IMR-90 (cell line): ENCODE results near the gene CCDC12. TPM values are rescaled to one million over a fixed set of nuclear protein-coding genes. Genes with fewer than 3 reads are reported as not detected.

ENCODE experiments used
- ATAC-seq: fragments of 200-7000 bp; cut with Tn5 transposase; 2 replicates; pipeline ENCODE4 v1.9.1; 2020; ENCODE audit warnings: low read depth, mild to moderate bottlenecking, moderate library complexity
- BruUV-seq: library from RNA; stranded (reverse); fragments of 400-500 nt; replicated peaks from 2 replicates; lab custom pipeline; 2021; lab: Mats Ljungman, UMichigan
- CTCF ChIA-PET: fragments of 300-600 bp; formaldehyde crosslinking; extraction: SDS; loops from one replicate; lab custom pipeline; 2021; ENCODE audit warnings: antibody characterized with exemption; lab: Yijun Ruan, JAX
- POLR2A ChIA-PET: fragments of 300-600 bp; sonication (Branson Sonifier 250); formaldehyde crosslinking; loops from one replicate; lab custom pipeline; 2022; ENCODE audit warnings: antibody characterized with exemption; ENCODE audit not compliant: unreplicated experiment; lab: Charles Lee
- DNase-seq: peaks from one replicate; pipeline ENCODE4 v3.0.0; 2013
- H2AFZ ChIP-seq: replicated peaks from 2 replicates; pipeline ENCODE3; 2013; ENCODE audit warnings: low read length, mild to moderate bottlenecking; ENCODE audit not compliant: poor library complexity
- H2AK5ac ChIP-seq: 2 replicates; pipeline ENCODE4 v1.6.1; 2013; ENCODE audit warnings: low read depth, low read length, inconsistent platforms
- H2AK9ac ChIP-seq: replicated peaks from 2 replicates; pipeline ENCODE3; 2013; ENCODE audit warnings: mild to moderate bottlenecking, low read depth, low read length, moderate library complexity; ENCODE audit not compliant: poor library complexity
- H2BK120ac ChIP-seq: 2 replicates; pipeline ENCODE4 v1.6.1; 2013; ENCODE audit warnings: low read depth, low read length, inconsistent platforms
- H2BK15ac ChIP-seq: 3 replicates; pipeline ENCODE4 v1.6.1; 2013; ENCODE audit warnings: low read depth, low read length, inconsistent platforms
- H2BK20ac ChIP-seq: 2 replicates; pipeline ENCODE4 v1.6.1; 2013; ENCODE audit warnings: low read depth, mild to moderate bottlenecking, inconsistent platforms, low read length, moderate library complexity
- H2BK5ac ChIP-seq: 2 replicates; pipeline ENCODE4 v1.6.1; 2013; ENCODE audit warnings: mild to moderate bottlenecking, low read depth, low read length, inconsistent platforms; ENCODE audit not compliant: poor library complexity, severe bottlenecking
- H3K14ac ChIP-seq: replicated peaks from 2 replicates; pipeline ENCODE4 v1.6.1; 2013; ENCODE audit warnings: low read depth, low read length, inconsistent platforms
- H3K18ac ChIP-seq: 2 replicates; pipeline ENCODE4 v1.6.1; 2013; ENCODE audit warnings: low read depth, low read length, control low read depth
- H3K23ac ChIP-seq: 2 replicates; pipeline ENCODE4 v1.6.1; 2013; ENCODE audit warnings: low read depth, low read length, inconsistent platforms
- H3K27ac ChIP-seq: 2 replicates; pipeline ENCODE4 v1.5.1; 2013; ENCODE audit warnings: mild to moderate bottlenecking, control low read depth, low read length; ENCODE audit not compliant: insufficient read depth
- H3K27me3 ChIP-seq: 2 replicates; pipeline ENCODE4 v1.6.1; 2013; ENCODE audit warnings: low read length; ENCODE audit not compliant: control insufficient read depth, insufficient read depth
- H3K36me3 ChIP-seq: 2 replicates; pipeline ENCODE4 v1.6.1; 2013; ENCODE audit warnings: low read length, mixed read lengths; ENCODE audit not compliant: control insufficient read depth, insufficient read depth
- H3K4ac ChIP-seq: 2 replicates; pipeline ENCODE4 v1.6.1; 2013; ENCODE audit warnings: low read depth, low read length, inconsistent platforms
- H3K4me1 ChIP-seq: 2 replicates; pipeline ENCODE4 v1.6.1; 2013; ENCODE audit warnings: low read length, mixed read lengths; ENCODE audit not compliant: control insufficient read depth, insufficient read depth
- H3K4me2 ChIP-seq: 2 replicates; pipeline ENCODE4 v1.6.1; 2013; ENCODE audit warnings: low read depth, mild to moderate bottlenecking, control low read depth, low read length, moderate library complexity
- H3K4me3 ChIP-seq: 2 replicates; pipeline ENCODE4 v1.5.1; 2013; ENCODE audit warnings: low read depth, mild to moderate bottlenecking, control low read depth, low read length, moderate library complexity; ENCODE audit not compliant: insufficient read depth
- H3K56ac ChIP-seq: 2 replicates; pipeline ENCODE4 v1.6.1; 2013; ENCODE audit warnings: low read length, inconsistent platforms; ENCODE audit not compliant: insufficient read depth; ENCODE audit errors: extremely low read depth
- H3K79me1 ChIP-seq, 2 experiments: 2 replicates each; pipeline ENCODE4 v1.6.1; 2013; ENCODE audit warnings: low read length in 2 of 2, inconsistent platforms in 1 of 2, low read depth in 1 of 2
- H3K9ac ChIP-seq: 2 replicates; pipeline ENCODE4 v1.6.1; 2013; ENCODE audit warnings: low read depth, low read length, control low read depth
- H3K9me1 ChIP-seq: 2 replicates; pipeline ENCODE4 v1.6.1; 2013; ENCODE audit warnings: low read length, inconsistent platforms; ENCODE audit not compliant: insufficient read depth
- H3K9me3 ChIP-seq: 2 replicates; pipeline ENCODE4 v1.6.1; 2013; ENCODE audit warnings: low read length; ENCODE audit not compliant: control insufficient read depth, insufficient read depth
- H4K20me1 ChIP-seq: 2 replicates; pipeline ENCODE4 v1.6.1; 2013; ENCODE audit warnings: low read length, inconsistent platforms; ENCODE audit not compliant: insufficient read depth
- H4K5ac ChIP-seq: 2 replicates; pipeline ENCODE4 v1.6.1; 2013; ENCODE audit warnings: mild to moderate bottlenecking, low read depth, low read length, control low read depth
- H4K8ac ChIP-seq, 2 experiments: 2 replicates each; pipeline ENCODE4 v1.6.1; 2013; ENCODE audit warnings: low read depth in 2 of 2, low read length in 2 of 2, control low read depth in 1 of 2, inconsistent platforms in 1 of 2
- H4K91ac ChIP-seq: 2 replicates; pipeline ENCODE4 v1.6.1; 2013; ENCODE audit warnings: low read depth, low read length, inconsistent platforms; ENCODE audit not compliant: insufficient read depth
- BHLHE40 ChIP-seq: fragments of 150-350 bp; IDR thresholded peaks from 2 replicates; pipeline ENCODE4 v1.6.1; 2016; ENCODE audit warnings: mild to moderate bottlenecking, low read depth, low read length
- CEBPB ChIP-seq: IDR thresholded peaks from 2 replicates; pipeline ENCODE4 v1.6.1; 2012; ENCODE audit warnings: low read depth, low read length, improper control_type of control experiment
- FOS ChIP-seq: fragments of 150-350 bp; IDR thresholded peaks from 2 replicates; pipeline ENCODE4 v1.6.1; 2016; ENCODE audit warnings: low read depth, low read length
- MAFK ChIP-seq: IDR thresholded peaks from 2 replicates; pipeline ENCODE4 v1.6.1; 2012; ENCODE audit warnings: low read depth, low read length, improper control_type of control experiment
- MAZ ChIP-seq: IDR thresholded peaks from 2 replicates; pipeline ENCODE4 v1.6.1; 2012; ENCODE audit warnings: low read depth, mild to moderate bottlenecking, low read length, improper control_type of control experiment, moderate library complexity, borderline replicate concordance
- MXI1 ChIP-seq: IDR thresholded peaks from 2 replicates; pipeline ENCODE4 v1.6.1; 2012; ENCODE audit warnings: low read depth, mild to moderate bottlenecking, low read length, moderate library complexity, borderline replicate concordance
- NFE2L2 ChIP-seq: fragments of 150-350 bp; IDR thresholded peaks from 2 replicates; pipeline ENCODE4 v1.6.1; 2016; ENCODE audit warnings: low read depth, mild to moderate bottlenecking, low read length
- POLR2A ChIP-seq: IDR thresholded peaks from 2 replicates; pipeline ENCODE4 v1.6.1; 2012; ENCODE audit warnings: mild to moderate bottlenecking, low read depth, low read length
- RAD21 ChIP-seq: IDR thresholded peaks from 2 replicates; pipeline ENCODE4 v1.6.1; 2012; ENCODE audit warnings: low read length, improper control_type of control experiment
- RCOR1 ChIP-seq: IDR thresholded peaks from 2 replicates; pipeline ENCODE4 v1.6.1; 2012; ENCODE audit warnings: mild to moderate bottlenecking, low read length, improper control_type of control experiment; ENCODE audit not compliant: insufficient replicate concordance
- RFX5 ChIP-seq: IDR thresholded peaks from 2 replicates; pipeline ENCODE4 v1.8.0; 2012; ENCODE audit warnings: low read depth, mild to moderate bottlenecking, low read length, moderate library complexity
- SMC3 ChIP-seq: fragments of 150-350 bp; IDR thresholded peaks from 2 replicates; pipeline ENCODE4 v1.6.1; 2016; ENCODE audit warnings: low read depth, mild to moderate bottlenecking, antibody characterized with exemption, low read length, moderate library complexity
- WGBS, 2 experiments: methylation state at CpG; one replicate each; pipeline versions ENCODE4 v1.1.5 to v1.1.7; 2013; ENCODE audit warnings: missing lambda C conversion rate in 2 of 2; ENCODE audit not compliant: insufficient read length in 1 of 2; ENCODE audit errors: extremely low coverage in 2 of 2; 5-methylcytosine and 5-hydroxymethylcytosine counted together
- dilution Hi-C: fragments of 300-500 bp; cut with HindIII; formaldehyde crosslinking; loops from one replicate; pipeline ENCODE4 v1.14.3; 2018; ENCODE audit warnings: low sequenced_read_pairs; ENCODE audit not compliant: unreplicated experiment
- in situ Hi-C: fragments of 300-500 bp; cut with MboI; formaldehyde crosslinking; loops from 3 replicates; pipeline ENCODE4 v1.14.3; 2019; ENCODE audit warnings: low sequenced_read_pairs, inconsistent platforms, mixed read lengths
- intact Hi-C: fragments of 100-400 bp; cut with micrococcal nuclease; formaldehyde crosslinking; loops from 2 replicates; pipeline ENCODE4 v1.10.0; 2022
- polyA plus RNA-seq, 3 experiments: library from polyadenylated mRNA; depleted of rRNA; stranded (reverse); fragments of >200 nt; gene quantifications; 2 replicates each; pipeline ENCODE4 v1.2.3, GENCODE V29; 2012; ENCODE audit warnings: low replicate concordance in 1 of 3
- total RNA-seq: library from RNA; depleted of rRNA; stranded (reverse); fragments of >200 nt; gene quantifications from 2 replicates; pipeline ENCODE4 v1.2.3, GENCODE V29; 2012
- TF ChIP-seq, protein P1 (sequence below): fragments of 150-350 bp; IDR thresholded peaks from 2 replicates; pipeline ENCODE4 v1.6.1; 2017; ENCODE audit warnings: mild to moderate bottlenecking, antibody characterized with exemption, low read length, low read depth
- TF ChIP-seq, protein P2 (sequence below): fragments of 150-350 bp; IDR thresholded peaks from 2 replicates; pipeline ENCODE4 v1.6.1; 2016; ENCODE audit warnings: low read depth, mild to moderate bottlenecking, low read length, moderate library complexity, borderline replicate concordance
- TF ChIP-seq, protein P3 (sequence below): conservative IDR thresholded peaks from 2 replicates; pipeline ENCODE4 v1.5.1; 2012; ENCODE audit warnings: mild to moderate bottlenecking, low read depth, low read length, improper control_type of control experiment

CCDC12 gene
- total and polyA plus RNA-seq, 2 of the 4 experiments (the other 2 are of a cell fraction) = 15.2 to 35.1 TPM

DNA sequence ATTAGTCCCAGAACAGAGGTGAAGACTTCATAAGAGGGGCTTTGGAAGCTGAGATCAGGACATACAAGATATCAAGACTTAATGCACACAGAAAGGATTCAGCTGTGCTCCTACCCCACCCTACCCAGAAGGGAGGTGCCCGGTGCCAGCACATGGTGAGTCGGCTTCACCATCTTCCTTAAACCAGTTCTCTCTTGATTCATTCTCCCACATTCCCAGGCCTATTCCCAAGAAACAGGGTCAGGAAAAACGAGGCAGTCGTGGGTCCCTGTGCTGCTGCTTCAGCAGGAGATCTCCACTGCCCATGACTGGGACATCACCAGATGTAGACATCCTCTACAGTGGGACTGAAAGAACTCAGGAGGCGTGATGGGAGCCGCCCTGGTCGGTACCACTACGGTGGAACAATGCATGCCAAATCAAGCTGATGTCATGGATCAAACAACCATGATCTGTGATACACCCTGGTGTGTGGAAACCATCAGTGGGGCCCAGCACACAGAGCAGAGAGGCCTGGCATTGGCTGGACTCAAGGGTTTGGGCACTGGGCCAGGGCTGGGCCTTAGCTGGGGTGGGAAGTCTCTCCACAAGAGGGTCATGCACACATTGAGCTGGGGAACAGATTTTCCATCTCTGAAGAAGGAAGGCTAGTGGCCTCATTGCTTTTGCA lies 41.9 kb downstream of the CCDC12 start:
- Histone ChIP-seq H3K4me2 (peak overlapping the region; percentile 28; the same call in 1 of the 2 replicates), H2BK5ac (peak overlapping the region; percentile 88), H3K36me3 (peaks cover 18% of the 10 kb centered on the region), H3K4ac (peak overlapping the region; percentile 97), H3K4me3 (no peak overlapping the region), H4K5ac (peak overlapping the region; percentile 72), H3K4me1 (peaks cover 56% of the 10 kb centered on the region), H3K14ac (peak overlapping the region; percentile 82), H2AFZ (no peak overlapping the region), H3K9me3 (no peaks in the 10 kb centered on the region), H2AK9ac (peak overlapping the region; percentile 79), H3K27ac (peak overlapping the region; percentile 91), H3K27me3 (no peaks in the 10 kb centered on the region), H3K56ac (no peak overlapping the region), H2BK120ac (peak overlapping the region; percentile 46), H3K9me1 (peaks cover 55% of the 10 kb centered on the region), H3K18ac (peak overlapping the region; percentile 83), H4K20me1 (peaks cover 49% of the 10 kb centered on the region), H3K9ac (no peak overlapping the region), H3K23ac (peak overlapping the region; percentile 74), H2AK5ac (peak overlapping the region; percentile 99), H3K79me1 (peaks cover 44 to 97% of the 10 kb centered on the region in 2 experiments), H2BK15ac (peak overlapping the region; percentile 90; the same call in 2 of the 3 replicates), H2BK20ac (peak overlapping the region; percentile 44), H4K8ac (peak overlapping the region; percentile 36 to 90), H4K91ac (peak overlapping the region; percentile 82)
- ChIA-PET CTCF (interaction anchor here (0.6 to 1.9 kb wide), 5 partner anchors 10 to 35 kb away, joined by 3 to 5 read pairs (median 4); no protein-coding TSS in a partner anchor), POLR2A (no interaction called here)
- WGBS, 2 experiments = 90% methylated on average over 6 of the region's 8 CpGs; no CpG with 5 or more reads in 1 of the 2 experiments
- DNase-seq (no peak), ATAC-seq (no peak)
- BruUV-seq = no TSS peak
- intact Hi-C loops (loop anchor here (2.0 to 10.0 kb wide), 2 partner anchors 42 to 230 kb away; partner anchors contain the start of genes CCDC12 and SETD2), dilution Hi-C loops (no loop called here), in situ Hi-C loops (no loop called here)
- no peak for TF ChIP-seq FOS
- no peak for TF ChIP-seq MAFK
- no peak for TF ChIP-seq NFE2L2
- TF ChIP-seq BHLHE40 = no peak
- TF ChIP-seq MXI1 = no peak
- TF ChIP-seq SMC3 = no peak
- TF ChIP-seq POLR2A = no peak
- TF ChIP-seq CEBPB = no peak
- TF ChIP-seq RAD21 = no peak
- TF ChIP-seq, protein P1, sequence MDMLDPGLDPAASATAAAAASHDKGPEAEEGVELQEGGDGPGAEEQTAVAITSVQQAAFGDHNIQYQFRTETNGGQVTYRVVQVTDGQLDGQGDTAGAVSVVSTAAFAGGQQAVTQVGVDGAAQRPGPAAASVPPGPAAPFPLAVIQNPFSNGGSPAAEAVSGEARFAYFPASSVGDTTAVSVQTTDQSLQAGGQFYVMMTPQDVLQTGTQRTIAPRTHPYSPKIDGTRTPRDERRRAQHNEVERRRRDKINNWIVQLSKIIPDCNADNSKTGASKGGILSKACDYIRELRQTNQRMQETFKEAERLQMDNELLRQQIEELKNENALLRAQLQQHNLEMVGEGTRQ = no peak
- TF ChIP-seq MAZ = no peak
- TF ChIP-seq, protein P2, sequence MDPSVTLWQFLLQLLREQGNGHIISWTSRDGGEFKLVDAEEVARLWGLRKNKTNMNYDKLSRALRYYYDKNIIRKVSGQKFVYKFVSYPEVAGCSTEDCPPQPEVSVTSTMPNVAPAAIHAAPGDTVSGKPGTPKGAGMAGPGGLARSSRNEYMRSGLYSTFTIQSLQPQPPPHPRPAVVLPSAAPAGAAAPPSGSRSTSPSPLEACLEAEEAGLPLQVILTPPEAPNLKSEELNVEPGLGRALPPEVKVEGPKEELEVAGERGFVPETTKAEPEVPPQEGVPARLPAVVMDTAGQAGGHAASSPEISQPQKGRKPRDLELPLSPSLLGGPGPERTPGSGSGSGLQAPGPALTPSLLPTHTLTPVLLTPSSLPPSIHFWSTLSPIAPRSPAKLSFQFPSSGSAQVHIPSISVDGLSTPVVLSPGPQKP = no peak
- no peak for TF ChIP-seq RFX5
- TF ChIP-seq RCOR1 = no peak
- TF ChIP-seq, protein P3, sequence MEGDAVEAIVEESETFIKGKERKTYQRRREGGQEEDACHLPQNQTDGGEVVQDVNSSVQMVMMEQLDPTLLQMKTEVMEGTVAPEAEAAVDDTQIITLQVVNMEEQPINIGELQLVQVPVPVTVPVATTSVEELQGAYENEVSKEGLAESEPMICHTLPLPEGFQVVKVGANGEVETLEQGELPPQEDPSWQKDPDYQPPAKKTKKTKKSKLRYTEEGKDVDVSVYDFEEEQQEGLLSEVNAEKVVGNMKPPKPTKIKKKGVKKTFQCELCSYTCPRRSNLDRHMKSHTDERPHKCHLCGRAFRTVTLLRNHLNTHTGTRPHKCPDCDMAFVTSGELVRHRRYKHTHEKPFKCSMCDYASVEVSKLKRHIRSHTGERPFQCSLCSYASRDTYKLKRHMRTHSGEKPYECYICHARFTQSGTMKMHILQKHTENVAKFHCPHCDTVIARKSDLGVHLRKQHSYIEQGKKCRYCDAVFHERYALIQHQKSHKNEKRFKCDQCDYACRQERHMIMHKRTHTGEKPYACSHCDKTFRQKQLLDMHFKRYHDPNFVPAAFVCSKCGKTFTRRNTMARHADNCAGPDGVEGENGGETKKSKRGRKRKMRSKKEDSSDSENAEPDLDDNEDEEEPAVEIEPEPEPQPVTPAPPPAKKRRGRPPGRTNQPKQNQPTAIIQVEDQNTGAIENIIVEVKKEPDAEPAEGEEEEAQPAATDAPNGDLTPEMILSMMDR = no peak
